ENCODE data around the gene NEUROD1.

DNA sequence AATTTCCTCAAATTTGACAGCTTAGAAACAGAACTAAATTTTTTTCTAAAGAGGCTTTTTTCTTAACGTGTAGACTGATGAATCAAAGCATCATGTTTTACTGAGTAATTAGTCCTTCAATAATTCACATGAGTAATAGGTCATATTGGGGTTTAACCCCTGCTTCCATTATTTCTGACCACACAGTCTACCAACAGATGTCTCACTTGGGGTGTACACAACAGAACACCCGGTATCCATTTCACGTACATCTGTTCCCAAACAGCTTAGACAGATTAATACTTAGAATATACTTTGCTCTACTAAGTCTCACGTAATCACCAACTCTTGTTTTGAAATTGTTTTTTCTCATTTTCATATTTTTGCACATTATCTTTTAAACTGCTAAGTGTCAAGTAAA is 38.2 kb downstream of the NEUROD1 start:
- TF ChIP-seq CTCF (conservative IDR thresholded peaks at IDR 0.05; ENCODE audit: low read length) (no peak), EZH2phosphoT487 (IDR thresholded peaks at IDR 0.05; ENCODE audit: borderline replicate concordance, low read depth, low read length) (no peak)

All from OCI-LY7 (cell line).